Spleen (tissue), 11 donors: ENCODE results near the gene CNGA2. TPM values are rescaled to one million over a fixed set of nuclear protein-coding genes. Genes with fewer than 3 reads are reported as not detected.

Experiments
- DNase-seq: peaks from one replicate; pipeline ENCODE4 v3.0.0-alpha.2; 2020
- H3K27ac ChIP-seq, 8 donors: fragments of 200-600 bp; sonication (generic) in 7 of 8; 1 replicate in 4 of 8; 2 replicates in 4 of 8; pipeline versions ENCODE4 v1.5.0 to v1.8.0; 2016 to 2021; ENCODE audit warnings: inconsistent platforms in 4 of 8, mild to moderate bottlenecking in 4 of 8, moderate library complexity in 1 of 8
- H3K27me3 ChIP-seq, 7 donors: fragments of 200-600 bp; sonication (generic) in 6 of 7; replicated peaks in 1 of 7; 1 replicate in 4 of 7; 2 replicates in 3 of 7; pipeline versions ENCODE4 v1.5.0 to v1.8.0; 2016 to 2021; ENCODE audit warnings: inconsistent platforms in 3 of 7, mild to moderate bottlenecking in 1 of 7
- H3K36me3 ChIP-seq, 6 donors: fragments of 200-600 bp; sonication (generic) in 5 of 6; 1 replicate in 4 of 6; 2 replicates in 2 of 6; pipeline versions ENCODE4 v1.5.0 to v1.8.0; 2016 to 2021; ENCODE audit warnings: inconsistent platforms in 2 of 6
- H3K4me1 ChIP-seq, 6 donors: fragments of 200-600 bp; sonication (generic) in 5 of 6; 1 replicate in 3 of 6; 2 replicates in 3 of 6; pipeline versions ENCODE4 v1.5.0 to v1.8.0; 2016 to 2021; ENCODE audit warnings: inconsistent platforms in 3 of 6
- H3K4me3 ChIP-seq, 8 donors: fragments of 200-600 bp; sonication (generic) in 7 of 8; 1 replicate in 4 of 8; 2 replicates in 4 of 8; pipeline versions ENCODE4 v1.5.0 to v1.8.0; 2016 to 2021; ENCODE audit warnings: inconsistent platforms in 4 of 8, mild to moderate bottlenecking in 4 of 8, moderate library complexity in 2 of 8
- H3K9me3 ChIP-seq, 8 donors: fragments of 200-600 bp; sonication (generic) in 7 of 8; 1 replicate in 4 of 8; 2 replicates in 4 of 8; pipeline versions ENCODE4 v1.5.0 to v1.8.0; 2016 to 2021; ENCODE audit warnings: inconsistent platforms in 4 of 8
- POLR2A ChIP-seq, 3 donors: fragments of 450-650 bp; IDR thresholded peaks; one replicate each; pipeline ENCODE4 v1.5.1; 2017; ENCODE audit warnings: antibody characterized with exemption in 3 of 3, mild to moderate bottlenecking in 1 of 3
- POLR2AphosphoS5 ChIP-seq, 3 donors: sonication (generic); formaldehyde crosslinking; IDR thresholded peaks; one replicate each; pipeline ENCODE4 v1.5.1; 2017; ENCODE audit warnings: antibody characterized with exemption in 3 of 3
- WGBS, 5 donors: extraction: QIAGEN DNeasy Blood & Tissue Kit in 3 of 5; methylation state at CpG; one replicate each; pipeline versions ENCODE4 v1.1.5 to v1.1.7; 2013 to 2018; 5-methylcytosine and 5-hydroxymethylcytosine counted together
- intact Hi-C: fragments of 100-400 bp; cut with DNase I; formaldehyde crosslinking; loops from one replicate; pipeline ENCODE4 v1.15.0; 2023; ENCODE audit warnings: low total_unique reads
- polyA plus RNA-seq, 3 donors: library from polyadenylated mRNA; stranded (reverse); fragments of 200-250 nt; gene quantifications; one replicate each; pipeline ENCODE4 v1.2.1, GENCODE V29; 2013
- total RNA-seq, 7 donors: library from RNA; depleted of rRNA in 3 of 7; stranded (reverse); fragments of >200 nt in 3 of 7; fragmentation: NEBNext Ultra II Directional in 4 of 7; extraction: Animal tissue kit (Norgen Biotek cat#: 25700) in 4 of 7; gene quantifications; one replicate each; pipeline versions ENCODE4 v1.1.0 to v1.2.1, GENCODE V29; 2016 to 2021
- TF ChIP-seq, protein P1 (sequence below), 11 experiments: fragments of 200-600 bp in 7 of 11; fragments of 450-650 bp in 4 of 11; sonication (generic) in 4 of 11; IDR thresholded peaks in 8 of 11; conservative IDR thresholded peaks in 3 of 11; 1 replicate in 7 of 11; 2 replicates in 4 of 11; pipeline versions ENCODE4 v1.4.0 to v1.8.0; 2016 to 2021; ENCODE audit warnings: antibody characterized with exemption in 11 of 11, inconsistent platforms in 4 of 11, mild to moderate bottlenecking in 1 of 11
- donor health status: healthy with polysubstance abuse.
- donor health status: DM: no; HTN: no; CAD: no; lungs with moderate emphysema.
- donor health status: DM: no; HTN: no; CAD: no.
- donor health status: Bipolar disorder and iron deficiency.
- donor health status: healthy.
- donor health status: DM: no; HTN: no; CAD: no.
- donor health status: DM: yes; HTN: yes; CAD: no.

CNGA2 gene
- total and polyA plus RNA-seq, 10 donors = not detected

DNA sequence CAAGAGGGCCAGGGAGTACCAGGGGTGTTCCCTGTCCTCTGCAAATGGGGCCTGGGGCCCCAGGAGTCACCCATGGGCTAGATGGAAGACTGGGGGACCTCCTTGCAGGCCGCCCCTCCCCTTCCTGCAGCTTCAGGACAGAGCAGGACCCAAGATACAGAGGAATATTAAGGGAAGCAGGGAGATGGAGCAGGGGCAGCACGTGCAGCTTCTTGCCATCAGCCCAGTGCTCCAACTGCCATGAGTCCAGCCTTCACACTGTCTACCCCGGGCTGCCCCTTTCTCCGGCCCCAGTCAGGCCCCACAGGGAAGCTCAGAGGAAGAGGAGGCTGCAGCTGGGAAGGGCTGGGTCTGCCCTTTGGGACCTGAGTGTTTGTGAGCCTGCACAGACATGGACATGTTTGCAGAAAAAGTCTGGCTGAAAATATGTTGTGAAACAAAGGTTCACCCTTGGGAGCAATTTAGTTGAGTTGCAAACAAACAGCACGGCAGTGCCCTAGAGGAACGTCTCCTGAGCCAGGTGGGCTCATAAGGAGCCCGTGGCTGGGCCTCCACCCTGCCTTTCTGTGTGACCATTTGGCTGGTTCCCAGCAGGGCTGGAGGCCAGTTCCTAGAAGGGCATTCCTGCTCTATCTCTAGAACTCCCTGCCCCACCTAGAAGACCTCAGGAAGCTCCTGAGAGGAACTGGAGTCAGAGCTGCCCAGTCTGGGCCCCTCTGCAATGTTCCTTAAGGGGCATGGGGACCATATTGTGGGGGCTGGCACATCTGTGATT lies 9.8 kb upstream of the CNGA2 start:
- H3K4me1 ChIP-seq = no peaks in the 10 kb centered on the region
- H3K4me3 ChIP-seq = no peak overlapping the region
- intact Hi-C loops = no loop called here
- no peaks in the 10 kb centered on the region for H3K9me3 ChIP-seq
- no peaks in the 10 kb centered on the region for H3K27me3 ChIP-seq
- WGBS, 5 donors = 44 to 66% (median 53%) methylated on average over 3 to 7 of the region's 7 CpGs
- no peaks in the 10 kb centered on the region for H3K36me3 ChIP-seq
- DNase-seq = no peak
- TF ChIP-seq, protein P1, sequence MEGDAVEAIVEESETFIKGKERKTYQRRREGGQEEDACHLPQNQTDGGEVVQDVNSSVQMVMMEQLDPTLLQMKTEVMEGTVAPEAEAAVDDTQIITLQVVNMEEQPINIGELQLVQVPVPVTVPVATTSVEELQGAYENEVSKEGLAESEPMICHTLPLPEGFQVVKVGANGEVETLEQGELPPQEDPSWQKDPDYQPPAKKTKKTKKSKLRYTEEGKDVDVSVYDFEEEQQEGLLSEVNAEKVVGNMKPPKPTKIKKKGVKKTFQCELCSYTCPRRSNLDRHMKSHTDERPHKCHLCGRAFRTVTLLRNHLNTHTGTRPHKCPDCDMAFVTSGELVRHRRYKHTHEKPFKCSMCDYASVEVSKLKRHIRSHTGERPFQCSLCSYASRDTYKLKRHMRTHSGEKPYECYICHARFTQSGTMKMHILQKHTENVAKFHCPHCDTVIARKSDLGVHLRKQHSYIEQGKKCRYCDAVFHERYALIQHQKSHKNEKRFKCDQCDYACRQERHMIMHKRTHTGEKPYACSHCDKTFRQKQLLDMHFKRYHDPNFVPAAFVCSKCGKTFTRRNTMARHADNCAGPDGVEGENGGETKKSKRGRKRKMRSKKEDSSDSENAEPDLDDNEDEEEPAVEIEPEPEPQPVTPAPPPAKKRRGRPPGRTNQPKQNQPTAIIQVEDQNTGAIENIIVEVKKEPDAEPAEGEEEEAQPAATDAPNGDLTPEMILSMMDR (IDR thresholded peaks at IDR 0.05 in 8 of 11, conservative IDR thresholded peaks at IDR 0.05 in 3 of 11) = no peak
- TF ChIP-seq POLR2A (IDR thresholded peaks at IDR 0.05) (no peak), POLR2AphosphoS5 (IDR thresholded peaks at IDR 0.05) (no peak)
- H3K27ac ChIP-seq = no peak overlapping the region

DNA sequence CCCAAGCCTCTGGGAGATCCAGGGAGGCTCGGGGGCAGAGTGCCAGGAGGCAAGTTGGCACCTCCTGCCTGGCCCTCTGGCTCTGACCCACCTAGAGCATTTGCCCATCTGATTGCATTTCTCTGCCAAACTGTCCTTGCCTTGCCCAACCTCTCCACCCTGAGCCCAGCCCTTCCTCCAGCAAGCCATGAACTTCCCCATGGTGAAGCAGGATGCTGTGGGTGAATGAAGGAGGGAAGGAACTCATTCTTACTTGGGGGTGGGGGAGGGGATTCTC lies 9.3 kb upstream of the CNGA2 start:
- TF ChIP-seq POLR2A (IDR thresholded peaks at IDR 0.05) (no peak), POLR2AphosphoS5 (IDR thresholded peaks at IDR 0.05) (no peak)
- TF ChIP-seq, protein P1 (IDR thresholded peaks at IDR 0.05 in 8 of 11, conservative IDR thresholded peaks at IDR 0.05 in 3 of 11) = no peak
- WGBS, 5 donors = 29 to 82% (median 48%) methylated on average over 1 of the region's 1 CpG; no CpG with 5 or more reads in 1 of the 5 donors
- Histone ChIP-seq H3K9me3 (no peaks in the 10 kb centered on the region), H3K36me3 (no peaks in the 10 kb centered on the region), H3K4me3 (no peak overlapping the region), H3K4me1 (no peaks in the 10 kb centered on the region), H3K27ac (no peak overlapping the region), H3K27me3 (no peaks in the 10 kb centered on the region)
- DNase-seq = peak; percentile 47
- intact Hi-C loops = no loop called here

DNA sequence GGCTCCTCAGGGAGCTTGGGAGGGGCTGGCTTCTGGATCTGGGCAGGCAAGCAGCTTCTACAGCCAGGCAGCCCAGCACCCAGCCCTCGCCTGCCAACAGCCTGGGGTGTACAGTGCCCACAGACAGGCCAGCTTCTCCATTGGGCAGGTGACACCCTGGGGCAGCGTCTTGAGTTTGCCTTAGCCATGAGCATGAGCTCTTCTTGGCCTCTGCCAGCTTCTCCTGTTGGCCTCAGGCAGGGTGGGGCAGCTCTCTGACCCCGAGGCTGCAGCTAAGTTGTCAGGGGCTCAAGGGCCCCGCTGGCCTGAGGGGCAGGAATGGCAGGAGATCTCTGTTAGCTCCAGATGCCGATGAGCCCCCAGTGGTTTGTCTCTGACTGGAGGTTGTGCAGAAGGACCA lies 7.8 kb upstream of the CNGA2 start:
- H3K27me3 ChIP-seq = no peaks in the 10 kb centered on the region
- no peaks in the 10 kb centered on the region for H3K36me3 ChIP-seq
- TF ChIP-seq POLR2A (IDR thresholded peaks at IDR 0.05) (no peak), POLR2AphosphoS5 (IDR thresholded peaks at IDR 0.05) (no peak)
- TF ChIP-seq, protein P1 (IDR thresholded peaks at IDR 0.05 in 8 of 11, conservative IDR thresholded peaks at IDR 0.05 in 3 of 11) = no peak
- WGBS, 5 donors = 63 to 92% (median 77%) methylated on average over 3 to 5 of the region's 5 CpGs; no CpG with 5 or more reads in 1 of the 5 donors
- H3K27ac ChIP-seq = no peak overlapping the region
- no peaks in the 10 kb centered on the region for H3K9me3 ChIP-seq
- intact Hi-C loops = no loop called here
- no peak overlapping the region for H3K4me3 ChIP-seq
- H3K4me1 ChIP-seq = no peaks in the 10 kb centered on the region
- DNase-seq = no peak

DNA sequence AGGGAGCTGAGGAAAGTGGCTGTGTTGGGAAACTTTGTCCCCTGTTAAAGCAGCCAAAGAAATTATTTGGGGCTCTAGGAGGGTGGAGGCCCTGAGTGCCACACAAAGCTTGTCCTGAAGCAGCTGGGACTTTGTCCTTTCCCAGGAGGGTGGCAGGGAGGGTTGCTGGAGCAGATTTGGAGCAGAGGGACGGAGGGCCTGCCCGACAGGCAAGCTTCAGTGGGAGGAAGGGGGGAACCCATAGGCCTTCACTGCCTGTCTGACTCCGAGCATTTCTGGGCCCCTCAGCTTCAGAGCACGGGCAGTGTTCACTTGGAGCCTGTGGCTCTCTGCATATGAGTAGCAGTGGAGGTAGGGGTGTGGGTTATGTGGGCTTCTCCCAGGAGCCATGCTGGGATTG lies 7.2 kb upstream of the CNGA2 start:
- H3K9me3 ChIP-seq = no peaks in the 10 kb centered on the region
- DNase-seq = no peak
- WGBS, 5 donors = 71 to 92% (median 84%) methylated on average over 4 of the region's 4 CpGs
- H3K36me3 ChIP-seq = no peaks in the 10 kb centered on the region
- H3K27ac ChIP-seq = no peak overlapping the region
- H3K27me3 ChIP-seq = peaks cover 0 to 4% (median 0%) of the 10 kb centered on the region in 7 donors
- H3K4me1 ChIP-seq = no peaks in the 10 kb centered on the region
- intact Hi-C loops = no loop called here
- no peak for TF ChIP-seq POLR2AphosphoS5 (IDR thresholded peaks at IDR 0.05)
- TF ChIP-seq, protein P1 (IDR thresholded peaks at IDR 0.05 in 8 of 11, conservative IDR thresholded peaks at IDR 0.05 in 3 of 11) = no peak
- no peak for TF ChIP-seq POLR2A (IDR thresholded peaks at IDR 0.05)
- no peak overlapping the region for H3K4me3 ChIP-seq
